Bronchial epithelial cell (primary cell): Measurements from ENCODE around the gene RPP21. TPM values are rescaled to one million over a fixed set of nuclear protein-coding genes. Genes with fewer than 3 reads are reported as not detected.

Experiments
- DNase-seq: peaks from one replicate; pipeline ENCODE4 v3.0.0-alpha.2; 2010; ENCODE audit warnings: low read depth
- FAIRE-seq: peaks from 2 replicates; lab custom pipeline; 2011; peaks lifted over from hg19 to GRCh38; lab: Jason Lieb, UNC
- H3K27me3 ChIP-seq: 2 replicates; pipeline ENCODE4 v1.5.1; 2011; ENCODE audit warnings: low read length; ENCODE audit not compliant: control insufficient read depth, insufficient read depth
- H3K36me3 ChIP-seq: 2 replicates; pipeline ENCODE4 v1.5.1; 2011; ENCODE audit warnings: low read length; ENCODE audit not compliant: control insufficient read depth, insufficient read depth
- H3K4me3 ChIP-seq: 2 replicates; pipeline ENCODE4 v1.5.1; 2011; ENCODE audit warnings: mild to moderate bottlenecking, low read depth, low read length, control low read depth
- CTCF ChIP-seq: IDR thresholded peaks from 2 replicates; pipeline ENCODE4 v1.5.1; 2011; ENCODE audit warnings: mild to moderate bottlenecking, moderate library complexity, low read length, control low read depth, inconsistent platforms; ENCODE audit not compliant: insufficient read depth, severe bottlenecking
- total RNA-seq: library from RNA; depleted of rRNA; stranded (reverse); fragments of >200 nt; gene quantifications from 2 replicates; pipeline ENCODE4 v1.2.1, GENCODE V29; 2014

RPP21 gene
- total RNA-seq, 1 donor from 2014 or later = 29.0 TPM

GRCh38 chr6:30321692-30322388 is 23.1 kb upstream of the RPP21 start:
- no peak for DNase-seq
- FAIRE-seq = no peak
- TF ChIP-seq CTCF = no peak

GRCh38 chr6:30322527-30323501 is 22.1 kb upstream of the RPP21 start:
- no peak for DNase-seq
- no peak overlapping the region for H3K4me3 ChIP-seq
- no peak for TF ChIP-seq CTCF
- FAIRE-seq = no peak
- no peaks in the 10 kb centered on the region for H3K36me3 ChIP-seq
- no peaks in the 10 kb centered on the region for H3K27me3 ChIP-seq

More at GRCh38 chr6:30321692-30322388, 23.1 kb upstream of the RPP21 start:
- Histone ChIP-seq H3K36me3 (peaks cover 3% of the 10 kb centered on the region), H3K27me3 (no peaks in the 10 kb centered on the region), H3K4me3 (no peak overlapping the region)

GRCh38 chr6:30323806-30324205 is 21.1 kb upstream of the RPP21 start:
- peak; percentile 41 for DNase-seq
- Histone ChIP-seq H3K27me3 (no peaks in the 10 kb centered on the region), H3K4me3 (no peak overlapping the region), H3K36me3 (no peaks in the 10 kb centered on the region)
- FAIRE-seq = no peak
- no peak for TF ChIP-seq CTCF

- TF ChIP-seq CTCF = no peak
- DNase-seq (peak; percentile 68), FAIRE-seq (no peak)
- Histone ChIP-seq H3K27me3 (no peaks in the 10 kb centered on the region), H3K4me3 (peak overlapping the region; percentile 86), H3K36me3 (peaks cover 6% of the 10 kb centered on the region)
Observed at GRCh38 chr6:30325150-30325872, 19.6 kb upstream of the RPP21 start.

- DNase-seq (peak; percentile 68), FAIRE-seq (no peak)
- Histone ChIP-seq H3K27me3 (no peaks in the 10 kb centered on the region), H3K36me3 (peaks cover 10% of the 10 kb centered on the region), H3K4me3 (peak overlapping the region; percentile 86)
- TF ChIP-seq CTCF = no peak
Observed at GRCh38 chr6:30325873-30326525, 19.0 kb upstream of the RPP21 start.
